Naive thymus-derived CD4-positive, alpha-beta T cell (primary cell): ENCODE measurements around the gene DAAM1. TPM values are rescaled to one million over a fixed set of nuclear protein-coding genes. Genes with fewer than 3 reads are reported as not detected.

ENCODE experiments used
- ATAC-seq: fragments of 150-1000 bp; cut with Tn5 transposase; 2 replicates; pipeline ENCODE4 v1.10.0; 2021; ENCODE audit warnings: mild to moderate bottlenecking, moderate library complexity
- CTCF ChIA-PET: fragments of 350-600 bp; sonication (Branson Sonifier 250); formaldehyde crosslinking; loops from one replicate; lab custom pipeline; 2021; ENCODE audit warnings: antibody characterized with exemption; lab: Charles Lee
- POLR2A ChIA-PET: fragments of 350-600 bp; sonication (Branson Sonifier 250); formaldehyde crosslinking; loops from one replicate; lab custom pipeline; 2021; ENCODE audit warnings: antibody characterized with exemption, inconsistent platforms; lab: Charles Lee
- DNase-seq, 9 donors: peaks; one replicate each; pipeline versions ENCODE4 v3.0.0 to v3.0.0-alpha.2; 2020 to 2022; ENCODE audit warnings: mixed read lengths in 1 of 9
- H3K27ac ChIP-seq: one replicate; pipeline ENCODE4 v1.7.0; 2013; ENCODE audit warnings: mild to moderate bottlenecking, low read depth, low read length, moderate library complexity
- H3K27me3 ChIP-seq, 2 donors: one replicate each; pipeline ENCODE4 v1.7.0; 2013; ENCODE audit warnings: low read length in 2 of 2, mild to moderate bottlenecking in 2 of 2, moderate library complexity in 2 of 2; ENCODE audit not compliant: control insufficient read depth in 2 of 2, insufficient read depth in 2 of 2
- H3K36me3 ChIP-seq, 3 experiments: 1 replicate in 2 of 3; 2 replicates in 1 of 3; pipeline ENCODE4 v1.7.0; 2013; ENCODE audit warnings: low read length in 3 of 3, mild to moderate bottlenecking in 3 of 3, moderate library complexity in 1 of 3; ENCODE audit not compliant: insufficient read depth in 3 of 3, control insufficient read depth in 2 of 3
- H3K4me1 ChIP-seq, 2 donors: one replicate each; pipeline ENCODE4 v1.7.0; 2013; ENCODE audit warnings: low read length in 2 of 2, mild to moderate bottlenecking in 2 of 2, moderate library complexity in 1 of 2; ENCODE audit not compliant: control insufficient read depth in 2 of 2, insufficient read depth in 2 of 2
- H3K4me3 ChIP-seq: 2 replicates; pipeline ENCODE4 v1.7.0; 2013; ENCODE audit warnings: mild to moderate bottlenecking, low read length
- H3K9me3 ChIP-seq, 3 experiments: 1 replicate in 2 of 3; 2 replicates in 1 of 3; pipeline ENCODE4 v1.7.0; 2013; ENCODE audit warnings: low read length in 3 of 3; ENCODE audit not compliant: control insufficient read depth in 2 of 3
- H3K27ac Mint-ChIP-seq, 9 donors: one replicate each; pipeline ENCODE4 v1.8.0; 2020 to 2022; ENCODE audit warnings: mixed read lengths in 9 of 9, mild to moderate bottlenecking in 8 of 9, moderate library complexity in 5 of 9, inconsistent platforms in 2 of 9
- H3K27me3 Mint-ChIP-seq, 5 donors: one replicate each; pipeline ENCODE4 v1.8.0; 2021 to 2022; ENCODE audit warnings: mixed read lengths in 5 of 5, mild to moderate bottlenecking in 1 of 5
- H3K36me3 Mint-ChIP-seq, 5 donors: one replicate each; pipeline ENCODE4 v1.8.0; 2020 to 2022; ENCODE audit warnings: mixed read lengths in 5 of 5, mild to moderate bottlenecking in 3 of 5, inconsistent platforms in 1 of 5
- H3K4me1 Mint-ChIP-seq, 7 donors: one replicate each; pipeline ENCODE4 v1.8.0; 2020 to 2022; ENCODE audit warnings: mixed read lengths in 7 of 7, mild to moderate bottlenecking in 3 of 7, inconsistent platforms in 1 of 7
- H3K4me3 Mint-ChIP-seq, 10 donors: one replicate each; pipeline ENCODE4 v1.8.0; 2020 to 2022; ENCODE audit warnings: mild to moderate bottlenecking in 10 of 10, mixed read lengths in 10 of 10, moderate library complexity in 6 of 10, inconsistent platforms in 2 of 10
- H3K9me3 Mint-ChIP-seq, 11 donors: one replicate each; pipeline ENCODE4 v1.8.0; 2020 to 2022; ENCODE audit warnings: mixed read lengths in 11 of 11, mild to moderate bottlenecking in 4 of 11, inconsistent platforms in 1 of 11, moderate library complexity in 1 of 11
- intact Hi-C, 2 donors: fragments of 100-400 bp; cut with micrococcal nuclease; formaldehyde crosslinking; loops; one replicate each; pipeline ENCODE4 v1.15.1; 2023
- polyA plus RNA-seq, 2 donors: library from polyadenylated mRNA; unstranded; fragments of 300-500 nt; fragmentation: Illumina TruSeq; gene quantifications; one replicate each; pipeline ENCODE4 v1.2.3, GENCODE V29; 2021
- total RNA-seq, 6 experiments: library from RNA in 5 of 6; stranded (reverse) in 5 of 6; gene quantifications; 1 replicate in 5 of 6; 2 replicates in 1 of 6; pipeline ENCODE4 v1.2.3 and lab custom pipeline; 2021 to 2026

Gene DAAM1
- total and polyA plus RNA-seq, 7 experiments from 2014 or later = 5.5 to 21.0 (median 10.8) TPM

DNA sequence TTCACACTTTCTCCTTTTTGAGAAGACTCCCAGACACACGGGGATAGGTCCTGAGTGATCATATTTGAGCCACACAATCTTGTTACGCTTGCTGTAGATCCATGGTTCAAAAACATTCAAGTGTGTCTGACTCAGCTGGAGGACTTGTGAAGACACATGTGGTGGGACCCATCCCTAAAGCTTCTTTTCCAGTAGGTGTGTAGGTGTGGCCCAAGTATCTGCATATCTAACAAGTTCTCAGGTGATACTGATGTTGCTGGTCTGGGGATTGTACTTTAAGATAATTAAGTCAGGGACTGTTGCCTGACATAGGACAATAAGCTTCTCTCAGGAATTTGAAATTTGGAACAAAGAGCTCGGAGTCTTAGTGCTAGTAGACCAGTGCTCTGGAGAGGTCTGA, 4.1 kb upstream of the DAAM1 start:
- Histone ChIP-seq H3K36me3 (peaks cover 0 to 6% (median 0%) of the 10 kb centered on the region in 3 experiments), H3K4me1 (no peaks in the 10 kb centered on the region), H3K4me3 (no peak overlapping the region), H3K27ac (no peak overlapping the region), H3K9me3 (no peaks in the 10 kb centered on the region), H3K27me3 (no peaks in the 10 kb centered on the region)
- H3K4me3 Mint-ChIP-seq = no peak overlapping the region
- no peaks in the 10 kb centered on the region for H3K9me3 Mint-ChIP-seq
- no peak for DNase-seq
- intact Hi-C loops = loop anchor here in 1 of 2 donors (10.0 kb wide), 2 partner anchors 550 to 1150 kb away; partner anchors contain the start of gene DACT1
- H3K4me1 Mint-ChIP-seq = peaks cover 4 to 13% (median 9%) of the 10 kb centered on the region in 7 donors
- H3K27ac Mint-ChIP-seq = no peak overlapping the region
- H3K27me3 Mint-ChIP-seq = peaks cover 11 to 50% (median 16%) of the 10 kb centered on the region in 5 donors
- no peaks in the 10 kb centered on the region for H3K36me3 Mint-ChIP-seq
- POLR2A ChIA-PET = interaction anchor here (0.6 kb wide), 1 partner anchor 190 kb away, joined by 3 read pairs; no protein-coding TSS in a partner anchor
- no peak for ATAC-seq
- CTCF ChIA-PET = no interaction called here

DNA sequence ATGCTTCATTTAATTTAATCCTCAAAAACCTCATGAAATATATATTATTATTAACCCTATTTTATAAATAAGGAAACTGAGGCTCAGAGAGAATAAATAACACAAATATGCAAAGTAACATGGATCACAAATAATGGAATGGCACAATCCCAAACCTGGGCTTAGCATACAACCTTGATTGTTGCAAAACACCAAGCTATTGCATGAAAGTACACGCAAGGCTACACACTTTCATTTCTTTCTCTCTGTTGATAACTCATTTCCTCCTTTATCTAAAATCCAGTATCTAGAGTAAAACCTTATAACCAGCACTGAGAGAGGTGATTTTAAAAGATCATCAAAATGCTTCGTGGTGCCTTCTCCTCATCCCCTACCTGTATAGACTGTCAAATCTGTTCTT, 2.8 kb upstream of the DAAM1 start:
- no peak overlapping the region for H3K4me3 Mint-ChIP-seq
- H3K9me3 Mint-ChIP-seq = no peaks in the 10 kb centered on the region
- Histone ChIP-seq H3K36me3 (peaks cover 0 to 6% (median 0%) of the 10 kb centered on the region in 3 experiments), H3K4me1 (peaks cover 0 to 10% of the 10 kb centered on the region in 2 donors), H3K27ac (no peak overlapping the region), H3K4me3 (no peak overlapping the region), H3K9me3 (no peaks in the 10 kb centered on the region), H3K27me3 (no peaks in the 10 kb centered on the region)
- ATAC-seq (no peak), DNase-seq (no peak)
- no peak overlapping the region for H3K27ac Mint-ChIP-seq
- ChIA-PET POLR2A (no interaction called here), CTCF (no interaction called here)
- intact Hi-C loops = loop anchor here (5.0 to 10.0 kb wide), 6 partner anchors 551 to 1793 kb away; partner anchors contain the start of genes DACT1 (in 1 of the 2) and NAA30 (in 1 of the 2)
- peaks cover 15 to 25% (median 19%) of the 10 kb centered on the region in 7 donors for H3K4me1 Mint-ChIP-seq
- peaks cover 8 to 40% (median 12%) of the 10 kb centered on the region in 5 donors for H3K27me3 Mint-ChIP-seq
- H3K36me3 Mint-ChIP-seq = no peaks in the 10 kb centered on the region

DNA sequence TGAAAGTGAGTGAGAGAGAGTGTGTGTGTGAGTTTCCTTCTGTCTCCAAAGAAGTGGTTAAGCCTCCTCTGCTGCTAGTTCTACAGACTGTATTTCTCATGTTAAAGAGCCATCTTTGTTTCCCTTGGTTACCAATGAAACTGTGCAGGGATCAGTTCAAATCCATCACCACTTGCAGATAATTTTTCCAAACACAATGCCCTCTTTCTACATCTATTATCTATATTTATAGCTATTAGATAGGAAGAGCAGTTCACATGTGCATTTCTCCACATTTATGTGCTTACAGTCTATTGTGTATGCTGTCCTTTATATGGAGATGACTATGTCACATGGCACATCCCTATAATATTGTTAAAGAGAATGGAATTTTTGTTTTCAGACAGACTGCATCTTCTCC, 2.2 kb upstream of the DAAM1 start:
- Histone ChIP-seq H3K27me3 (no peaks in the 10 kb centered on the region), H3K9me3 (no peaks in the 10 kb centered on the region), H3K4me3 (no peak overlapping the region), H3K4me1 (peaks cover 0 to 10% of the 10 kb centered on the region in 2 donors), H3K27ac (no peak overlapping the region), H3K36me3 (peaks cover 0 to 6% (median 0%) of the 10 kb centered on the region in 3 experiments)
- ChIA-PET CTCF (no interaction called here), POLR2A (interaction anchor here (1.2 kb wide), 1 partner anchor 888 kb away, joined by 3 read pairs; the partner anchor contains the start of gene ARID4A)
- Mint-ChIP-seq H3K9me3 (no peaks in the 10 kb centered on the region), H3K27me3 (peaks cover 8 to 39% (median 11%) of the 10 kb centered on the region in 5 donors), H3K4me3 (no peak overlapping the region), H3K36me3 (no peaks in the 10 kb centered on the region), H3K4me1 (peaks cover 15 to 25% (median 19%) of the 10 kb centered on the region in 7 donors), H3K27ac (no peak overlapping the region)
- intact Hi-C loops = loop anchor here (5.0 to 10.0 kb wide), 6 partner anchors 552 to 1794 kb away; partner anchors contain the start of genes DACT1 (in 1 of the 2) and NAA30 (in 1 of the 2)
- no peak for DNase-seq
- ATAC-seq = no peak

DNA sequence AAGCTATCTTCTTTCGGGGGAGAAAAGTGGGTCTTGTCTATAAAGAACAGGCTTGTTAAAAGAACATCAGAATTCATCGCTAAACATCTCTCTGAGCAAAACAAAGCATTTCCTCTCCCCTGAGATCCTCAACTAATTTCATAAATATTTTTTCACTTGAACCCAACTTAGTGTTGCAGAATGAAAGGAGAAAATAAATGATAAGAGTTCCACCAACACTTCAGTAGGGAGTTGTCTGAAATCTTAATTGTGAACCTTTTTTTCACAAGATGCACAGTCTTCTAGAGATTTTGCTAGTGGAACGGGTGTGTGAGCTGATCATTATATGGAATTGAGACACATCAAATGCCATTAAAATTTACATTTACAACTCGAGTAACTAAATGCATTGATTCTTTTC, 1.3 kb upstream of the DAAM1 start:
- Histone ChIP-seq H3K27ac (no peak overlapping the region), H3K4me1 (peaks cover 0 to 10% of the 10 kb centered on the region in 2 donors), H3K36me3 (peaks cover 0 to 6% (median 0%) of the 10 kb centered on the region in 3 experiments), H3K9me3 (no peaks in the 10 kb centered on the region), H3K4me3 (no peak overlapping the region), H3K27me3 (no peaks in the 10 kb centered on the region)
- CTCF ChIA-PET = no interaction called here
- no peak for ATAC-seq
- peak overlapping the region in 8 of 10 donors; percentile 92 to 100 (median 96) for H3K4me3 Mint-ChIP-seq
- peaks cover 8 to 37% (median 11%) of the 10 kb centered on the region in 5 donors for H3K27me3 Mint-ChIP-seq
- H3K27ac Mint-ChIP-seq = peak overlapping the region in 5 of 9 donors; percentile 85 to 96 (median 93)
- POLR2A ChIA-PET = interaction anchor here (0.6 to 1.2 kb wide), 4 partner anchors 280 to 937 kb away, joined by 3 to 4 read pairs (median 3); partner anchors contain the start of genes ARID4A, JKAMP and L3HYPDH
- H3K9me3 Mint-ChIP-seq = no peaks in the 10 kb centered on the region
- DNase-seq = no peak
- peaks cover 15 to 30% (median 21%) of the 10 kb centered on the region in 7 donors for H3K4me1 Mint-ChIP-seq
- intact Hi-C loops = loop anchor here (5.0 to 10.0 kb wide), 6 partner anchors 552 to 1795 kb away; partner anchors contain the start of genes DACT1 (in 1 of the 2) and NAA30 (in 1 of the 2)
- peaks cover 0 to 4% (median 0%) of the 10 kb centered on the region in 5 donors for H3K36me3 Mint-ChIP-seq

DNA sequence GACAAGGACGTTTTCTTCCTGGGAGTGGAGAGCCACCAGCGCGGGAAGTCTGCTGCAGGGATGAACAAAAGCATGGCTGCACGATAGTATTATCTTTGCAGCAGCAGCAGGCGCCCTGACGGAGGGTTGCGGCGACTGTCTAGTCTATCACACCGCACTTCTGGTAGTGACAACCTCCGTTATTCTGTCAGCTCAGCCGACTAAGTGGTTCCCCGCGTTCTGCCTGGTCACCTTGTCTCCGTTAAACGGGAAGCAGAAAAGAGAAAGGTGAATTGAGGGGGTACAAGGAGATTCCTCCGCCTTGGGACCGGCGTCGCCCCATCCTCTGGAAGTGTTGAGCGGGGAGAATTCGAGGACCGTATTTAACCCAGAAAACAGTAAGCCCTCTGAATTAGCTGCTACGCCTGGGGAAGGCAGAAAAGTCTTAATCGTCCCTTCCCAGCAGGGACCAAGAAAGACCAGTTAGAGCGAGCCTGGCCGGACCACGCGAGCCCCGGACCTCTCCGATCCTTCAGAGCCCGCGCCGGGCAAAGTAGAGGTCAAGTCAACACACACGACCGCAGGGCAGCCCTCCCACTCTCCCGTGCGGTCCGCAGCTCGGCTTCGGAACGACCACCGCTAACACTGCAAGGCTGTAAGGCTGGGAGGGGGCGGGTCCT, 536 bp upstream of the DAAM1 start:
- H3K27me3 Mint-ChIP-seq = peaks cover 8 to 37% (median 11%) of the 10 kb centered on the region in 5 donors
- H3K4me3 ChIP-seq = peak overlapping the region; percentile 93
- no peaks in the 10 kb centered on the region for H3K27me3 ChIP-seq
- H3K36me3 ChIP-seq = peaks cover 0 to 6% (median 0%) of the 10 kb centered on the region in 3 experiments
- ChIA-PET POLR2A (interaction anchor here (1.0 to 1.5 kb wide), 4 partner anchors 44 to 890 kb away, joined by 3 to 7 read pairs (median 4); partner anchors contain the start of genes ARID4A, JKAMP and L3HYPDH), CTCF (no interaction called here)
- peak overlapping the region; percentile 92 to 100 (median 96) for H3K4me3 Mint-ChIP-seq
- H3K9me3 ChIP-seq = no peaks in the 10 kb centered on the region
- H3K4me1 ChIP-seq = peaks cover 0 to 10% of the 10 kb centered on the region in 2 donors
- intact Hi-C loops = loop anchor here (1.0 to 10.0 kb wide), 27 partner anchors 61 to 1919 kb away; partner anchors contain the start of genes ARID4A (in 2 of the 2), DACT1 (in 2 of the 2), JKAMP (in 2 of the 2) and KIAA0586 (in 2 of the 2)
- H3K27ac Mint-ChIP-seq = peak overlapping the region; percentile 85 to 98 (median 94)
- H3K27ac ChIP-seq = peak overlapping the region; percentile 91
- no peaks in the 10 kb centered on the region for H3K9me3 Mint-ChIP-seq
- ATAC-seq (peak; percentile 20), DNase-seq (peak in 6 of 9 donors; percentile 22 to 59 (median 48))
- peaks cover 15 to 30% (median 21%) of the 10 kb centered on the region in 7 donors for H3K4me1 Mint-ChIP-seq
- H3K36me3 Mint-ChIP-seq = peaks cover 0 to 4% (median 0%) of the 10 kb centered on the region in 5 donors
